OCI-LY3 (cell line): ENCODE measurements around the gene RSPO3.
"Not testable (repeated sequence)": the region's sequence is repeated elsewhere in the genome, so short reads cannot be mapped to it uniquely, and the experiment has no call there.

Source experiments
- H2AFZ ChIP-seq: fragments of 200-600, 300-600 bp; shearing (Covaris generic); 2 replicates; pipeline ENCODE4 v1.6.0; 2014; ENCODE audit warnings: antibody characterized with exemption, low read depth, low read length
- H3K27ac ChIP-seq: fragments of 200-600, 300-600 bp; sonication (generic); 2 replicates; pipeline ENCODE4 v1.5.1; 2014; ENCODE audit warnings: mild to moderate bottlenecking, low read length, moderate library complexity, mixed read lengths
- H3K27me3 ChIP-seq: fragments of 200-600, 300-600 bp; sonication (generic); 2 replicates; pipeline ENCODE4 v1.6.1; 2014; ENCODE audit warnings: low read depth, low read length, mixed read lengths
- H3K36me3 ChIP-seq: fragments of 200-600, 300-600 bp; sonication (generic); replicated peaks from 2 replicates; pipeline ENCODE3; 2014; ENCODE audit warnings: low read depth, low read length, mixed read lengths
- H3K4me1 ChIP-seq: fragments of 300-600, 200-600 bp; sonication (generic); 2 replicates; pipeline ENCODE4 v1.6.1; 2014; ENCODE audit warnings: low read length, mixed read lengths
- H3K4me2 ChIP-seq: fragments of 200-600, 300-600 bp; sonication (generic); 2 replicates; pipeline ENCODE4 v1.6.1; 2014; ENCODE audit warnings: low read length, mixed read lengths
- H3K4me3 ChIP-seq: fragments of 300-600, 200-600 bp; sonication (generic); 2 replicates; pipeline ENCODE4 v1.5.1; 2014; ENCODE audit warnings: antibody characterized with exemption, mild to moderate bottlenecking, low read length, moderate library complexity
- H3K79me2 ChIP-seq: fragments of 300-600, 200-600 bp; shearing (Covaris generic); 2 replicates; pipeline ENCODE4 v1.6.1; 2014; ENCODE audit warnings: mild to moderate bottlenecking, low read length, mixed read lengths
- H3K9ac ChIP-seq: fragments of 300-600, 200-600 bp; shearing (Covaris generic); 2 replicates; pipeline ENCODE4 v1.6.0; 2014; ENCODE audit warnings: mild to moderate bottlenecking, low read length, moderate library complexity
- H3K9me3 ChIP-seq: fragments of 200-600, 300-600 bp; shearing (Covaris generic); 2 replicates; pipeline ENCODE4 v1.6.1; 2014; ENCODE audit warnings: low read length, mixed read lengths; ENCODE audit not compliant: insufficient read depth
- H4K20me1 ChIP-seq: fragments of 200-600, 300-600 bp; sonication (generic); 2 replicates; pipeline ENCODE4 v1.6.1; 2016; ENCODE audit warnings: low read length, mixed read lengths; ENCODE audit not compliant: insufficient read depth
- CTCF ChIP-seq: fragments of 200-600, 300-600 bp; sonication (generic); IDR thresholded peaks from 2 replicates; pipeline ENCODE4 v1.5.1; 2014; ENCODE audit warnings: antibody characterized with exemption, low read length, low read depth
- EZH2phosphoT487 ChIP-seq: fragments of 200-600 bp; shearing (Covaris generic); IDR thresholded peaks from 2 replicates; pipeline ENCODE4 v1.6.1; 2018; ENCODE audit warnings: antibody characterized with exemption, mixed run types, low read depth

The RSPO3 gene

GRCh38 chr6:127222418-127222817, 103.9 kb downstream of the RSPO3 start:
- no peak for TF ChIP-seq EZH2phosphoT487
- no peak for TF ChIP-seq CTCF
- Histone ChIP-seq H3K4me2 (no peak overlapping the region), H3K27ac (no peak overlapping the region), H4K20me1 (no peaks in the 10 kb centered on the region), H3K36me3 (no peaks in the 10 kb centered on the region), H3K9me3 (no peaks in the 10 kb centered on the region), H3K9ac (no peak overlapping the region), H3K79me2 (no peaks in the 10 kb centered on the region), H3K4me1 (no peaks in the 10 kb centered on the region), H3K27me3 (no peaks in the 10 kb centered on the region), H2AFZ (no peak overlapping the region), H3K4me3 (no peak overlapping the region)

- no peaks in the 10 kb centered on the region for H3K27me3 ChIP-seq
- H3K4me2 ChIP-seq: no peak overlapping the region
- no peaks in the 10 kb centered on the region for H3K79me2 ChIP-seq
- no peaks in the 10 kb centered on the region for H4K20me1 ChIP-seq
- no peak overlapping the region for H2AFZ ChIP-seq
- H3K9me3 ChIP-seq: no peaks in the 10 kb centered on the region
- no peak overlapping the region for H3K4me3 ChIP-seq
- H3K9ac ChIP-seq: no peak overlapping the region
- no peak for TF ChIP-seq CTCF
- H3K36me3 ChIP-seq: no peaks in the 10 kb centered on the region
- no peak overlapping the region for H3K27ac ChIP-seq
- no peaks in the 10 kb centered on the region for H3K4me1 ChIP-seq
Observed at GRCh38 chr6:127225497-127225896, 107.0 kb downstream of the RSPO3 start.

DNA sequence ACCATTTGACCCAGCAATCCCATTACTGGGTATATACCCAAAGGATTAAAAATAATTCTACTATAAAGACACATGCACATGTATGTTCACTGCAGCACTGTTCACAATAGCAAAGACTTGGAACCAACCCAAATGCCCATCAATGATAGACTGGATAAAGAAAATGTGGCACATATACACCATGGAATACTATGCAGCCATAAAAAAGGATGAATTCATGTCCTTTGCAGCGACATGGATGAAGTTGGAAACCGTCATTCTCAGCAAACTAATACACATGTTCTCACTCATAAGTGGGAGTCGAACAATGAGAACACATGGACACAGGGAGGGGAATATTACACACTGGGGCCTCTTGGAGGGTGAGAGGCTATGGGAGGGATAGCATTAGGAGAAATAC, 115.3 kb downstream of the RSPO3 start:
- H3K36me3 ChIP-seq, H3K9ac ChIP-seq, H3K4me2 ChIP-seq, H3K4me3 ChIP-seq, H3K9me3 ChIP-seq, H3K27me3 ChIP-seq, H4K20me1 ChIP-seq, H3K79me2 ChIP-seq, H3K27ac ChIP-seq, H3K4me1 ChIP-seq, H2AFZ ChIP-seq: not testable (repeated sequence)

DNA sequence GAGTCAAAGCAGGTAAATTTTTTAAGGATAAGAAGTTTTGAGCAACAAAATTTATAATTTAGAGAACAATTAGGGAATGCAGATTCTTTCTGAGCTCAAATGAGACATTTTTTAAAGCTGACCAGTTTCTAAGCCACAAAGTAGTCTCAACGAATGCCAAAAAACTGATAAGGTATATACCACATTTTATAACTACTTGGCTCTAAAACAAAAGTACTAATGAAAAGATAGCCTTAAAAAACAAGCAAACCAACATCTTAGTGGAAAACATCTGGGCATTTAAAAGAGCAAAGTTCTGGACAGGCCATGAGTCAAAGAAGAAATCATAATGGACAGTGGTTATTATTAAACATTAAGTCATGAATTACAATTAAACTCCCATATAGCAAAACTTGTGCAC, 125.0 kb downstream of the RSPO3 start:
- no peaks in the 10 kb centered on the region for H4K20me1 ChIP-seq
- H3K27ac ChIP-seq: no peak overlapping the region
- no peak overlapping the region for H3K9ac ChIP-seq
- H3K27me3 ChIP-seq: no peaks in the 10 kb centered on the region
- H2AFZ ChIP-seq: no peak overlapping the region
- no peaks in the 10 kb centered on the region for H3K36me3 ChIP-seq
- no peaks in the 10 kb centered on the region for H3K9me3 ChIP-seq
- no peaks in the 10 kb centered on the region for H3K4me1 ChIP-seq
- H3K4me3 ChIP-seq: no peak overlapping the region
- H3K4me2 ChIP-seq: no peak overlapping the region
- no peaks in the 10 kb centered on the region for H3K79me2 ChIP-seq
- no peak for TF ChIP-seq CTCF
- no peak for TF ChIP-seq EZH2phosphoT487
